Activated CD4-positive, alpha-beta memory T cell treated with anti-CD3 and anti-CD28 coated beads for 36 hours (primary cell): Measurements from ENCODE around the gene SLC7A7. TPM values are rescaled to one million over a fixed set of nuclear protein-coding genes. Genes with fewer than 3 reads are reported as not detected.
A peak's percentile ranks its signal among the peaks of the same experiment; 100 is the strongest.
"Not testable (repeated sequence)": the region's sequence is repeated elsewhere in the genome, so short reads cannot be mapped to it uniquely, and the experiment has no call there.

Experiments
- CTCF ChIA-PET: fragments of 350-600 bp; sonication (Branson Sonifier 250); formaldehyde crosslinking; loops from one replicate; lab custom pipeline; 2021; ENCODE audit warnings: antibody characterized with exemption, inconsistent platforms; lab: Charles Lee
- POLR2A ChIA-PET: fragments of 350-600 bp; sonication (Branson Sonifier 250); formaldehyde crosslinking; loops from one replicate; lab custom pipeline; 2021; ENCODE audit warnings: antibody characterized with exemption; lab: Charles Lee
- DNase-seq: peaks from one replicate; pipeline ENCODE4 v3.0.0-alpha.2; 2020
- H3K27ac Mint-ChIP-seq: one replicate; pipeline ENCODE4 v1.8.0; 2021; ENCODE audit warnings: mixed read lengths
- H3K27me3 Mint-ChIP-seq: one replicate; pipeline ENCODE4 v1.8.0; 2021; ENCODE audit warnings: mixed read lengths
- H3K36me3 Mint-ChIP-seq: one replicate; pipeline ENCODE4 v1.8.0; 2021; ENCODE audit warnings: mixed read lengths
- H3K4me1 Mint-ChIP-seq: one replicate; pipeline ENCODE4 v1.8.0; 2021; ENCODE audit warnings: low read depth, mixed read lengths
- H3K4me3 Mint-ChIP-seq: one replicate; pipeline ENCODE4 v1.8.0; 2021; ENCODE audit warnings: mild to moderate bottlenecking, mixed read lengths
- H3K9me3 Mint-ChIP-seq: one replicate; pipeline ENCODE4 v1.8.0; 2021; ENCODE audit warnings: mixed read lengths
- intact Hi-C: fragments of 100-400 bp; cut with micrococcal nuclease; formaldehyde crosslinking; loops from one replicate; pipeline ENCODE4 v1.15.1; 2023
- total RNA-seq, 2 experiments: library from RNA; stranded (reverse); gene quantifications; one replicate each; pipeline ENCODE4 v1.2.3, GENCODE V29; 2021

SLC7A7 gene
- total RNA-seq, 2 experiments from 2014 or later, result 0.10 to 0.34 TPM

- Mint-ChIP-seq H3K4me3 (peak overlapping the region; percentile 95), H3K36me3 (peaks cover 26% of the 10 kb centered on the region), H3K9me3 (no peaks in the 10 kb centered on the region), H3K27me3 (peaks cover 2% of the 10 kb centered on the region), H3K4me1 (peaks cover 23% of the 10 kb centered on the region), H3K27ac (peak overlapping the region; percentile 95)
- POLR2A ChIA-PET, result interaction anchor here (0.7 to 2.5 kb wide), 9 partner anchors 8 to 270 kb away, joined by 3 to 15 read pairs (median 3); partner anchors contain the start of genes DAD1, LRP10, OXA1L and PRMT5
- DNase-seq, result no peak
- intact Hi-C loops, result no loop called here
- CTCF ChIA-PET, result interaction anchor here (0.5 to 14.0 kb wide), 15 partner anchors 8 to 916 kb away, joined by 3 to 228 read pairs (median 4); partner anchors contain the start of genes AJUBA, LRP10 and OXA1L
These were observed 15.3 kb upstream of the SLC7A7 start for GRCh38 chr14:22830443-22831010.

GRCh38 chr14:22829661-22830442 lies 14.6 kb upstream of the SLC7A7 start, which contains the start of gene MRPL52:
MRPL52 (plus strand) TSS chr14:22829887; CDS start chr14:22829913, 26 bp downstream.
- Mint-ChIP-seq H3K9me3 (no peaks in the 10 kb centered on the region), H3K4me1 (peaks cover 26% of the 10 kb centered on the region), H3K27me3 (peaks cover 2% of the 10 kb centered on the region), H3K27ac (peak within 1 kb of the TSS; percentile 95), H3K36me3 (peaks cover 26% of the 10 kb centered on the region), H3K4me3 (peak within 1 kb of the TSS; percentile 95)
- ChIA-PET CTCF (interaction anchor here (0.5 to 14.0 kb wide), 14 partner anchors 9 to 916 kb away, joined by 3 to 228 read pairs (median 4); partner anchors contain the start of genes AJUBA, LRP10 and OXA1L), POLR2A (interaction anchor here (0.7 to 2.5 kb wide), 11 partner anchors 9 to 272 kb away, joined by 3 to 15 read pairs (median 3); partner anchors contain the start of genes DAD1, LRP10, OXA1L and PRMT5)
- peak; percentile 94 for DNase-seq
- intact Hi-C loops, result loop anchor here (1.0 to 2.0 kb wide), 3 partner anchors 41 to 273 kb away; partner anchors contain the start of genes LRP10 and OXA1L

- ChIA-PET POLR2A (interaction anchor here (0.8 to 2.5 kb wide), 5 partner anchors 42 to 271 kb away, joined by 3 to 15 read pairs (median 5); partner anchors contain the start of genes DAD1, LRP10, OXA1L and RBM23), CTCF (interaction anchor here (1.5 to 14.0 kb wide), 3 partner anchors 11 to 259 kb away, joined by 3 to 228 read pairs (median 27); no protein-coding TSS in a partner anchor)
- not testable (repeated sequence) for DNase-seq, H3K27me3 Mint-ChIP-seq, H3K9me3 Mint-ChIP-seq
- H3K36me3 Mint-ChIP-seq, result peaks cover 23% of the 10 kb centered on the region
- H3K27ac Mint-ChIP-seq, result peak overlapping the region; percentile 95
- peak overlapping the region; percentile 95 for H3K4me3 Mint-ChIP-seq
- intact Hi-C loops, result loop anchor here (1.0 to 2.0 kb wide), 3 partner anchors 42 to 272 kb away; partner anchors contain the start of genes LRP10 and OXA1L
- H3K4me1 Mint-ChIP-seq, result peaks cover 32% of the 10 kb centered on the region
These were observed 13.9 kb upstream of the SLC7A7 start for GRCh38 chr14:22829076-22829660.

GRCh38 chr14:22824711-22825359 lies 9.6 kb upstream of the SLC7A7 start:
- Mint-ChIP-seq H3K9me3 (no peaks in the 10 kb centered on the region), H3K27ac (no peak overlapping the region), H3K4me3 (no peak overlapping the region), H3K4me1 (peaks cover 25% of the 10 kb centered on the region), H3K27me3 (peaks cover 8% of the 10 kb centered on the region), H3K36me3 (peaks cover 5% of the 10 kb centered on the region)
- intact Hi-C loops, result loop anchor here (5.0 kb wide), 1 partner anchor 157 kb away; the partner anchor contains the start of gene AJUBA
- POLR2A ChIA-PET, result no interaction called here
- CTCF ChIA-PET, result interaction anchor here (0.7 to 14.0 kb wide), 7 partner anchors 19 to 255 kb away, joined by 3 to 228 read pairs (median 5); partner anchors contain the start of gene OXA1L
- DNase-seq, result peak; percentile 28

- ChIA-PET CTCF (interaction anchor here (0.6 to 14.0 kb wide), 46 partner anchors 11 to 910 kb away, joined by 3 to 228 read pairs (median 5); partner anchors contain the start of genes ABHD4, AJUBA, HAUS4 and LRP10), POLR2A (interaction anchor here (0.8 to 1.2 kb wide), 4 partner anchors 10 to 56 kb away, joined by 3 to 5 read pairs (median 3); partner anchors contain the start of gene OXA1L)
- intact Hi-C loops, result loop anchor here (1.0 to 5.0 kb wide), 3 partner anchors 31 to 160 kb away; partner anchors contain the start of gene AJUBA
- H3K27ac Mint-ChIP-seq, result no peak overlapping the region
- H3K4me1 Mint-ChIP-seq, result peaks cover 26% of the 10 kb centered on the region
- peak; percentile 77 for DNase-seq
- no peaks in the 10 kb centered on the region for H3K36me3 Mint-ChIP-seq
- peak overlapping the region; percentile 63 for H3K4me3 Mint-ChIP-seq
- H3K9me3 Mint-ChIP-seq, result no peaks in the 10 kb centered on the region
- peaks cover 12% of the 10 kb centered on the region for H3K27me3 Mint-ChIP-seq
These were observed 7.4 kb upstream of the SLC7A7 start for GRCh38 chr14:22822571-22823098.

GRCh38 chr14:22822016-22822570 lies 6.9 kb upstream of the SLC7A7 start:
- ChIA-PET POLR2A (interaction anchor here (1.2 kb wide), 2 partner anchors 29 to 33 kb away, joined by 3 to 5 read pairs; no protein-coding TSS in a partner anchor), CTCF (interaction anchor here (0.6 to 14.0 kb wide), 39 partner anchors 11 to 909 kb away, joined by 3 to 228 read pairs (median 5); partner anchors contain the start of genes ABHD4, AJUBA, HAUS4 and LRP10)
- H3K4me1 Mint-ChIP-seq, result peaks cover 26% of the 10 kb centered on the region
- no peak overlapping the region for H3K27ac Mint-ChIP-seq
- H3K9me3 Mint-ChIP-seq, result no peaks in the 10 kb centered on the region
- no peak for DNase-seq
- H3K36me3 Mint-ChIP-seq, result no peaks in the 10 kb centered on the region
- peak overlapping the region; percentile 23 for H3K4me3 Mint-ChIP-seq
- intact Hi-C loops, result loop anchor here (2.0 to 5.0 kb wide), 2 partner anchors 79 to 160 kb away; partner anchors contain the start of gene AJUBA
- peaks cover 12% of the 10 kb centered on the region for H3K27me3 Mint-ChIP-seq

- Mint-ChIP-seq H3K36me3 (no peaks in the 10 kb centered on the region), H3K27me3 (peaks cover 12% of the 10 kb centered on the region), H3K9me3 (no peaks in the 10 kb centered on the region), H3K4me1 (peaks cover 26% of the 10 kb centered on the region), H3K4me3 (no peak overlapping the region), H3K27ac (no peak overlapping the region)
- POLR2A ChIA-PET, result no interaction called here
- no peak for DNase-seq
- intact Hi-C loops, result loop anchor here (2.0 to 5.0 kb wide), 2 partner anchors 79 to 161 kb away; partner anchors contain the start of gene AJUBA
- CTCF ChIA-PET, result interaction anchor here (1.0 to 14.0 kb wide), 10 partner anchors 31 to 265 kb away, joined by 3 to 228 read pairs (median 10); no protein-coding TSS in a partner anchor
These were observed 6.2 kb upstream of the SLC7A7 start for GRCh38 chr14:22821193-22822015.

- DNase-seq, result no peak
- intact Hi-C loops, result loop anchor here (5.0 kb wide), 1 partner anchor 162 kb away; the partner anchor contains the start of gene AJUBA
- CTCF ChIA-PET, result interaction anchor here (1.0 to 14.0 kb wide), 3 partner anchors 32 to 250 kb away, joined by 3 to 228 read pairs (median 8); no protein-coding TSS in a partner anchor
- Mint-ChIP-seq H3K27ac (no peak overlapping the region), H3K9me3 (no peaks in the 10 kb centered on the region), H3K4me1 (peaks cover 29% of the 10 kb centered on the region), H3K4me3 (no peak overlapping the region), H3K27me3 (peaks cover 12% of the 10 kb centered on the region), H3K36me3 (no peaks in the 10 kb centered on the region)
- POLR2A ChIA-PET, result no interaction called here
These were observed 5.5 kb upstream of the SLC7A7 start for GRCh38 chr14:22820731-22821130.

GRCh38 chr14:22819151-22819988 lies 4.1 kb upstream of the SLC7A7 start:
- intact Hi-C loops, result loop anchor here (2.0 kb wide), 1 partner anchor 249 kb away; no protein-coding TSS in a partner anchor
- H3K4me3 Mint-ChIP-seq, result no peak overlapping the region
- POLR2A ChIA-PET, result no interaction called here
- no peak for DNase-seq
- H3K36me3 Mint-ChIP-seq, result no peaks in the 10 kb centered on the region
- H3K4me1 Mint-ChIP-seq, result peaks cover 21% of the 10 kb centered on the region
- peaks cover 11% of the 10 kb centered on the region for H3K27me3 Mint-ChIP-seq
- H3K9me3 Mint-ChIP-seq, result no peaks in the 10 kb centered on the region
- CTCF ChIA-PET, result interaction anchor here (0.5 to 14.0 kb wide), 15 partner anchors 9 to 262 kb away, joined by 3 to 228 read pairs (median 3); partner anchors contain the start of genes DAD1 and OXA1L
- no peak overlapping the region for H3K27ac Mint-ChIP-seq
